GM23338 (cell line): Measurements from ENCODE around the gene DTX4. TPM values are rescaled to one million over a fixed set of nuclear protein-coding genes. Genes with fewer than 3 reads are reported as not detected.

ENCODE experiments used
- ATAC-seq: fragments of 200-7000 bp; cut with Tn5 transposase; 3 replicates; pipeline ENCODE4 v1.9.1; 2020
- DNase-seq: peaks from one replicate; pipeline ENCODE4 v3.0.0-alpha.2; 2015; ENCODE audit warnings: low spot score
- H2AFZ ChIP-seq: fragments of 200-600 bp; sonication (generic); 2 replicates; pipeline ENCODE4 v1.8.0; 2016; ENCODE audit warnings: antibody characterized with exemption, mild to moderate bottlenecking, moderate library complexity
- H3F3A ChIP-seq: fragments of 200-600 bp; sonication (generic); replicated peaks from 2 replicates; pipeline ENCODE4 v1.8.0; 2017; ENCODE audit warnings: antibody characterized with exemption, mixed run types, low read depth
- H3K27ac ChIP-seq: fragments of 200-600 bp; sonication (generic); 2 replicates; pipeline ENCODE4 v1.6.1; 2016; ENCODE audit warnings: low read depth
- H3K27me3 ChIP-seq: fragments of 200-600 bp; sonication (generic); 2 replicates; pipeline ENCODE4 v1.8.0; 2016; ENCODE audit warnings: mild to moderate bottlenecking, mixed run types, moderate library complexity; ENCODE audit not compliant: insufficient read depth
- H3K36me3 ChIP-seq: fragments of 200-600 bp; sonication (generic); 2 replicates; pipeline ENCODE4 v1.8.0; 2016; ENCODE audit warnings: mild to moderate bottlenecking; ENCODE audit not compliant: insufficient read depth
- H3K4me1 ChIP-seq: fragments of 200-600 bp; sonication (generic); 2 replicates; pipeline ENCODE4 v1.8.0; 2016; ENCODE audit warnings: mild to moderate bottlenecking, moderate library complexity; ENCODE audit not compliant: insufficient read depth
- H3K4me2 ChIP-seq: fragments of 200-600 bp; sonication (generic); 2 replicates; pipeline ENCODE4 v1.7.1; 2017; ENCODE audit warnings: mixed run types
- H3K4me3 ChIP-seq: fragments of 200-600 bp; sonication (generic); 2 replicates; pipeline ENCODE4 v1.6.1; 2016; ENCODE audit warnings: mixed run types
- H3K79me2 ChIP-seq: fragments of 200-600 bp; sonication (generic); replicated peaks from 2 replicates; pipeline ENCODE4 v1.8.0; 2017; ENCODE audit warnings: mild to moderate bottlenecking; ENCODE audit not compliant: insufficient read depth
- H3K9me2 ChIP-seq: fragments of 200-600 bp; sonication (generic); 2 replicates; pipeline ENCODE4 v1.8.0; 2017; ENCODE audit not compliant: insufficient read depth
- H4K20me1 ChIP-seq: fragments of 200-600 bp; sonication (generic); replicated peaks from 2 replicates; pipeline ENCODE4 v1.8.0; 2017; ENCODE audit warnings: mild to moderate bottlenecking; ENCODE audit not compliant: insufficient read depth
- H3K27ac Mint-ChIP-seq: 2 replicates; pipeline ENCODE4 v1.8.0; 2020; ENCODE audit warnings: inconsistent platforms, mild to moderate bottlenecking, moderate library complexity, mixed read lengths
- H3K27me3 Mint-ChIP-seq: 3 replicates; pipeline ENCODE4 v1.8.0; 2022; ENCODE audit warnings: low read depth, mild to moderate bottlenecking, moderate library complexity, mixed read lengths, inconsistent platforms; ENCODE audit not compliant: insufficient read depth, poor library complexity
- H3K36me3 Mint-ChIP-seq: 3 replicates; pipeline ENCODE4 v1.8.0; 2021; ENCODE audit warnings: low read depth, mild to moderate bottlenecking, inconsistent platforms, moderate library complexity, mixed read lengths
- H3K4me1 Mint-ChIP-seq: 3 replicates; pipeline ENCODE4 v1.8.0; 2020; ENCODE audit warnings: mild to moderate bottlenecking, inconsistent platforms, mixed read lengths
- H3K4me3 Mint-ChIP-seq: 3 replicates; pipeline ENCODE4 v1.8.0; 2021; ENCODE audit warnings: moderate library complexity, mild to moderate bottlenecking, inconsistent platforms, mixed read lengths
- H3K9me3 Mint-ChIP-seq: 3 replicates; pipeline ENCODE4 v1.8.0; 2020; ENCODE audit warnings: moderate library complexity, mild to moderate bottlenecking, inconsistent platforms, mixed read lengths
- CREB1 ChIP-seq: fragments of 250-450 bp; sonication (Bioruptor Pico); IDR thresholded peaks from 2 replicates; pipeline ENCODE4 v1.5.0; 2020; ENCODE audit warnings: low read depth, mild to moderate bottlenecking, moderate library complexity
- EZH2phosphoT487 ChIP-seq: fragments of 200-600 bp; sonication (generic); IDR thresholded peaks from one replicate; pipeline ENCODE4 v1.8.1; 2018; ENCODE audit warnings: antibody characterized with exemption; ENCODE audit not compliant: unreplicated experiment
- JUNB ChIP-seq: IDR thresholded peaks from one replicate; pipeline ENCODE4 v1.6.1; 2016; ENCODE audit warnings: antibody characterized with exemption; ENCODE audit not compliant: unreplicated experiment
- NANOG ChIP-seq: IDR thresholded peaks from 2 replicates; pipeline ENCODE4 v1.6.1; 2016; ENCODE audit warnings: antibody characterized with exemption, borderline replicate concordance
- POLR2AphosphoS5 ChIP-seq: IDR thresholded peaks from 2 replicates; pipeline ENCODE4 v1.6.1; 2016; ENCODE audit warnings: antibody characterized with exemption, low read depth
- STAT1 ChIP-seq: IDR thresholded peaks from one replicate; pipeline ENCODE4 v1.6.1; 2016; ENCODE audit warnings: antibody characterized with exemption; ENCODE audit not compliant: unreplicated experiment
- ZNF114 ChIP-seq: fragments of 250-450 bp; sonication (Bioruptor Pico); IDR thresholded peaks from 2 replicates; pipeline ENCODE4 v1.5.0; 2020; ENCODE audit warnings: mild to moderate bottlenecking, moderate library complexity
- ZNF331 ChIP-seq: fragments of 250-450 bp; sonication (Bioruptor Pico); IDR thresholded peaks from 2 replicates; pipeline ENCODE4 v1.5.0; 2020; ENCODE audit warnings: low read depth, mild to moderate bottlenecking, moderate library complexity
- ZNF462 ChIP-seq: fragments of 250-450 bp; sonication (Bioruptor Pico); IDR thresholded peaks from 2 replicates; pipeline ENCODE4 v1.5.0; 2020; ENCODE audit warnings: mild to moderate bottlenecking, moderate library complexity
- polyA plus RNA-seq: library from polyadenylated mRNA; unstranded; fragments of >200 nt; fragmentation: Nextera tagmentation; extraction: Ambion mirVana; gene quantifications from 2 replicates; pipeline ENCODE4 v1.2.1, GENCODE V29; 2016
- total RNA-seq: library from RNA; depleted of rRNA; stranded (reverse); fragments of >200 nt; shearing (Covaris generic); gene quantifications from 2 replicates; pipeline ENCODE4 v1.2.3, GENCODE V29; 2014

The DTX4 gene
- total and polyA plus RNA-seq, 2 experiments from 2014 or later: 4.2 to 14.7 TPM

GRCh38 chr11:59224351-59224928 is 52.5 kb downstream of the DTX4 start:
- no peak for ATAC-seq
- no peaks in the 10 kb centered on the region for H3K79me2 ChIP-seq
- H3F3A ChIP-seq: no peaks in the 10 kb centered on the region
- H3K4me3 ChIP-seq: no peak overlapping the region
- Mint-ChIP-seq H3K27ac (no peak overlapping the region), H3K36me3 (no peaks in the 10 kb centered on the region), H3K9me3 (no peaks in the 10 kb centered on the region), H3K27me3 (peaks cover 3% of the 10 kb centered on the region), H3K4me1 (no peaks in the 10 kb centered on the region; the same call in 2 of the 3 replicates), H3K4me3 (no peak overlapping the region)
- no peak overlapping the region for H2AFZ ChIP-seq
- no peaks in the 10 kb centered on the region for H3K27me3 ChIP-seq
- H3K4me2 ChIP-seq: no peak overlapping the region
- DNase-seq: no peak
- TF ChIP-seq EZH2phosphoT487 (no peak), ZNF114 (CRISPR knock-in tag) (no peak)
- H3K27ac ChIP-seq: no peak overlapping the region
- no peaks in the 10 kb centered on the region for H3K36me3 ChIP-seq
- no peaks in the 10 kb centered on the region for H3K4me1 ChIP-seq
- peaks cover 9% of the 10 kb centered on the region; the same call in 1 of the 2 replicates for H3K9me2 ChIP-seq
- H4K20me1 ChIP-seq: no peaks in the 10 kb centered on the region

GRCh38 chr11:59225017-59225416 is 53.1 kb downstream of the DTX4 start:
- H3K9me3 Mint-ChIP-seq: no peaks in the 10 kb centered on the region
- no peak for TF ChIP-seq CREB1 (CRISPR knock-in tag)
- no peak for TF ChIP-seq EZH2phosphoT487
- no peak for TF ChIP-seq ZNF114 (CRISPR knock-in tag)
- TF ChIP-seq NANOG: no peak
- TF ChIP-seq ZNF331 (CRISPR knock-in tag): no peak
- no peak for TF ChIP-seq POLR2AphosphoS5
- no peak for TF ChIP-seq JUNB
- no peaks in the 10 kb centered on the region for H3K36me3 ChIP-seq

GRCh38 chr11:59226396-59226795 is 54.5 kb downstream of the DTX4 start:
- DNase-seq: no peak
- Mint-ChIP-seq H3K27ac (no peak overlapping the region), H3K36me3 (no peaks in the 10 kb centered on the region; the same call in 2 of the 3 replicates), H3K27me3 (peaks cover 3% of the 10 kb centered on the region), H3K4me1 (no peaks in the 10 kb centered on the region; the same call in 2 of the 3 replicates), H3K4me3 (no peak overlapping the region), H3K9me3 (peaks cover 5% of the 10 kb centered on the region; the same call in 2 of the 3 replicates)
- Histone ChIP-seq H2AFZ (no peak overlapping the region), H3K4me3 (no peak overlapping the region), H3F3A (no peaks in the 10 kb centered on the region), H3K79me2 (no peaks in the 10 kb centered on the region), H3K4me1 (no peaks in the 10 kb centered on the region), H3K4me2 (no peak overlapping the region), H3K27ac (no peak overlapping the region), H4K20me1 (no peaks in the 10 kb centered on the region), H3K9me2 (peaks cover 9% of the 10 kb centered on the region; the same call in 1 of the 2 replicates), H3K27me3 (no peaks in the 10 kb centered on the region), H3K36me3 (no peaks in the 10 kb centered on the region)
- no peak for ATAC-seq
- TF ChIP-seq ZNF462 (CRISPR knock-in tag): no peak
- TF ChIP-seq ZNF114 (CRISPR knock-in tag): no peak
- no peak for TF ChIP-seq JUNB
- no peak for TF ChIP-seq STAT1
- no peak for TF ChIP-seq CREB1 (CRISPR knock-in tag)

More at GRCh38 chr11:59225017-59225416, 53.1 kb downstream of the DTX4 start:
- DNase-seq: no peak
- no peak for ATAC-seq
- Histone ChIP-seq H4K20me1 (no peaks in the 10 kb centered on the region), H3K27me3 (no peaks in the 10 kb centered on the region), H3K4me2 (no peak overlapping the region), H3K9me2 (peaks cover 9% of the 10 kb centered on the region; the same call in 1 of the 2 replicates), H3F3A (no peaks in the 10 kb centered on the region), H3K4me1 (no peaks in the 10 kb centered on the region), H3K27ac (no peak overlapping the region), H3K4me3 (no peak overlapping the region), H2AFZ (no peak overlapping the region), H3K79me2 (no peaks in the 10 kb centered on the region)
- Mint-ChIP-seq H3K27me3 (peaks cover 3% of the 10 kb centered on the region), H3K4me1 (no peaks in the 10 kb centered on the region; the same call in 2 of the 3 replicates), H3K36me3 (no peaks in the 10 kb centered on the region), H3K27ac (no peak overlapping the region), H3K4me3 (no peak overlapping the region)
